ENCODE measurements around the gene CCDC187. TPM values are rescaled to one million over a fixed set of nuclear protein-coding genes. Genes with fewer than 3 reads are reported as not detected.

CCDC187 gene
- total and polyA plus RNA-seq, 2 of the 8 experiments (the other 6 are each of a cell fraction or from before 2014, with no cell fraction given): 0.02 TPM; not detected in 1

- Histone ChIP-seq H3K4me1 (replicated peaks in 1 of 4; ENCODE audit: control insufficient read depth in 3 of 4, insufficient read depth in 4 of 4, low read length in 3 of 4) (peaks cover 3 to 21% (median 13%) of the 10 kb centered on the region in 4 experiments), H3K18ac (ENCODE audit: extremely low read depth, low read length) (no peak within 1 kb of the TSS), H2AK5ac (ENCODE audit: low read depth, low read length) (no peak within 1 kb of the TSS), H3K14ac (ENCODE audit: insufficient read length) (no peak within 1 kb of the TSS), H3K56ac (replicated peaks; ENCODE audit: insufficient read length, low read depth, low read length) (no peak within 1 kb of the TSS), H3K4me2 (ENCODE audit: insufficient read depth in 1 of 2, low read depth in 2 of 2, low read length in 2 of 2) (peak within 1 kb of the TSS; percentile 86 to 98), H3K4me3 (ENCODE audit: extremely low read depth in 1 of 4, insufficient read depth in 2 of 4, low read depth in 3 of 4, low read length in 4 of 4) (peak within 1 kb of the TSS; percentile 81 to 96 (median 87)), H4K5ac (ENCODE audit: insufficient read length, low read depth, low read length) (no peak within 1 kb of the TSS), H2BK15ac (ENCODE audit: low read length) (no peak within 1 kb of the TSS), H3K9me3 (ENCODE audit: insufficient read depth in 2 of 2, low read depth in 1 of 2, low read length in 1 of 2) (no peaks in the 10 kb centered on the region), H3K9ac (replicated peaks in 1 of 4; ENCODE audit: extremely low read depth in 1 of 4, low read depth in 3 of 4, low read length in 3 of 4) (peak within 1 kb of the TSS; percentile 51 to 94 (median 77)), H3K27ac (ENCODE audit: low read depth, low read length) (0 out of 2 replicates have a peak within 1 kb of the TSS, but pooled peaks have one; percentile 12), H3K23me2 (ENCODE audit: low read depth, low read length) (no peaks in the 10 kb centered on the region; the same call in 1 of the 2 replicates), H3K4ac (replicated peaks; ENCODE audit: insufficient read length, low read depth, low read length) (no peak within 1 kb of the TSS), H3K36me3 (ENCODE audit: control insufficient read depth in 2 of 4, insufficient read depth in 4 of 4, low read length in 3 of 4) (peaks cover 0 to 3% (median 1%) of the 10 kb centered on the region in 4 experiments; a peak in 2 of 8 replicates), H3K23ac (ENCODE audit: insufficient read length) (no peak within 1 kb of the TSS), H2BK12ac (ENCODE audit: low read depth, low read length) (no peak within 1 kb of the TSS), H3K79me1 (ENCODE audit: low read depth, low read length) (peaks cover 11% of the 10 kb centered on the region), H4K20me1 (replicated peaks in 1 of 2; ENCODE audit: control insufficient read depth in 1 of 2, insufficient read depth in 2 of 2, low read length in 2 of 2) (peaks cover 17 to 27% of the 10 kb centered on the region in 2 experiments), H3K79me2 (ENCODE audit: control insufficient read depth in 1 of 2, insufficient read depth in 2 of 2, low read length in 2 of 2) (peaks cover 9 to 46% of the 10 kb centered on the region in 2 experiments), H2BK5ac (ENCODE audit: low read depth, low read length) (no peak within 1 kb of the TSS), H4K8ac (ENCODE audit: extremely low read depth, insufficient read depth, low read length) (peak within 1 kb of the TSS; percentile 63), H2BK120ac (replicated peaks; ENCODE audit: low read depth, low read length) (no peak within 1 kb of the TSS), H3K27me3 (replicated peaks in 1 of 4; ENCODE audit: control insufficient read depth in 3 of 4, extremely low read depth in 1 of 4, insufficient read depth in 3 of 4, low read length in 3 of 4) (peaks cover 0 to 7% (median 1%) of the 10 kb centered on the region in 4 experiments; a peak in 4 of 7 replicates), H2AFZ (ENCODE audit: low read length) (no peak within 1 kb of the TSS; the same call in 1 of the 2 replicates), H2BK20ac (ENCODE audit: low read length) (no peak within 1 kb of the TSS), H4K91ac (replicated peaks; ENCODE audit: insufficient read length, low read length) (no peak within 1 kb of the TSS)
- ChIA-PET POLR2A (ENCODE audit: partially characterized antibody) (interaction anchor here (0.8 to 1.4 kb wide), 5 partner anchors 8 to 22 kb away, joined by 3 to 5 read pairs (median 4); no protein-coding TSS in a partner anchor), CTCF (ENCODE audit: partially characterized antibody) (interaction anchor here (0.6 to 1.2 kb wide), 5 partner anchors 11 to 769 kb away, joined by 3 to 5 read pairs (median 3); no protein-coding TSS in a partner anchor)
- WGBS, 2 experiments (ENCODE audit: extremely low coverage in 1 of 2, insufficient coverage in 1 of 2, insufficient read length in 1 of 2, insufficient replicate concordance in 2 of 2, low coverage in 1 of 2, low lambda C conversion rate in 2 of 2, missing lambda C conversion rate in 1 of 2): 1% methylated on average over 25 of the region's 112 CpGs; no CpG with 5 or more reads in 1 of the 2 experiments
- FAIRE-seq: no peak
- DNase-seq (ENCODE audit: low read depth in 1 of 2, low spot score in 2 of 2): peak; percentile 43 to 85
- TF ChIP-seq CBX5 (IDR thresholded peaks at IDR 0.05; ENCODE audit: low read depth, low read length): no peak
- peak; percentile 74 for TF ChIP-seq KDM4A (IDR thresholded peaks at IDR 0.05; ENCODE audit: low read depth, low read length, severe bottlenecking)
- TF ChIP-seq PHF8 (conservative IDR thresholded peaks at IDR 0.05; ENCODE audit: low read depth, low read length): peak; percentile 70
- no peak for TF ChIP-seq KDM1A (IDR thresholded peaks at IDR 0.05; ENCODE audit: borderline replicate concordance, low read length)
- no peak for TF ChIP-seq CTBP2 (IDR thresholded peaks at IDR 0.05; ENCODE audit: borderline replicate concordance, insufficient read depth, insufficient read length, low read length)
- no peak for TF ChIP-seq BCL11A (IDR thresholded peaks at IDR 0.05; ENCODE audit: low read depth in 2 of 2, low read length in 2 of 2)
- TF ChIP-seq TAF1 (IDR thresholded peaks at IDR 0.05; ENCODE audit: low read depth, low read length): peak; percentile 89
- no peak for TF ChIP-seq ATF2 (IDR thresholded peaks at IDR 0.05; ENCODE audit: low read length)
- TF ChIP-seq POLR2A (IDR thresholded peaks at IDR 0.05; ENCODE audit: control extremely low read depth in 1 of 2, low read depth in 2 of 2, low read length in 2 of 2): peak in 1 of 2 experiments; percentile 41; a peak in 1 of 3 replicates
Observed at GRCh38 chr9:136245219-136246150, 58.4 kb downstream of the CCDC187 start, which contains the start of gene QSOX2. TSS of gene QSOX2 (minus strand) at chr9:136245812. CDS start at chr9:136245803, 9 bp downstream.
